Measurements from ENCODE around the gene MMP24.
"Not testable (repeated sequence)": the region's sequence is repeated elsewhere in the genome, so short reads cannot be mapped to it uniquely, and the experiment has no call there.

The MMP24 gene

GRCh38 chr20:35246723-35247122 lies 20.2 kb downstream of the MMP24 start:
- CTCF ChIA-PET = no interaction called here

DNA sequence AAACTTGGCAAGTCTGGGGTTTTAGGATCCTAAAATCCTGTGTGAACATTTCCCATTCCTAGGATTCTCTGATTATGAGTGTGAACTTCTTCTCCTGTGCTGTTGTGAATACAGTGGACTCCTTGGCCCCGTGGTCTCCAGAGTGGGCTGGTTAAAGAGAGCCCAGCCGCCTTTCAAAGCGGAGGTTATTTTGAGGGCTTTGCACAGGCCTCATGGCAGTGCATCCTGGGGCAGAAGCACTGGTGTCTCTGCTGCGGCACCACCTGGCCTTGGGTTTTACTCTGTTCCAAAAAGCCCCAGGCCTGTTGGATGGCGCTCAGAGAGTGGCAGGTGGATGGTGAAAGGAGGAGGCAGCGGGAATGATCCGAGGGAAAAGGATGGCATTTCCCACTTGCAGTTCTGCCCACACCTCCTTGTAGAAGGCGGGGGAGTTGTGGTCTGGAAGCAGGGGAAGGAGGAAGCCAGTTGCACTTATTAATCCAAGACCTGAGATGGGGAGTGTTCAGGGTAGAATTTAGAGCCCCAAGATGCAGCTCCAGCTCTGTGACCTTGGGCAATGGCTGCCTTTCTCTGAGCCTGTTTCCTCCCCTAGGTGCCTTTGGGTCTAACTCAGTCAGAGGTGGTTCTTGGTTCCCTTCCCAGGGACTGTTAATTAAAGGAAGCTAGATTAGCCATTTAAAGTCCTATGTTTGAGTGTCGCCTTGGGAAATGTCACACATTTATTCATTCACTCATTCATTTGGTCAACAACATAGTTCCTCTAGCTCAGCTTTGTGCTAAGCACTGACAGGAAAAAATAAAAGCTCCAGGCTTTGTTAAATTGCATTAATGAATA lies 22.4 kb downstream of the MMP24 start:
- no peaks in the 10 kb centered on the region for H3K27me3 ChIP-seq (replicated peaks in 2 of 5; ENCODE audit: control insufficient read depth in 4 of 5, insufficient read depth in 5 of 5, low read length in 4 of 5)
- H3K36me3 ChIP-seq (ENCODE audit: control insufficient read depth in 4 of 4, insufficient read depth in 4 of 4, low read length in 3 of 4) = no peaks in the 10 kb centered on the region
- no peaks in the 10 kb centered on the region for H3K9me3 ChIP-seq (ENCODE audit: control extremely low read depth in 1 of 5, control insufficient read depth in 4 of 5, insufficient read depth in 2 of 5, low read depth in 1 of 5, low read length in 4 of 5)
- no peak overlapping the region for H3K27ac ChIP-seq (ENCODE audit: insufficient read depth in 1 of 2, low read depth in 1 of 2, low read length in 2 of 2, poor library complexity in 1 of 2, severe bottlenecking in 2 of 2)
- no peak overlapping the region for H3K4me3 ChIP-seq (ENCODE audit: control insufficient read depth in 1 of 7, extremely low read depth in 1 of 7, insufficient read depth in 4 of 7, low read depth in 2 of 7, low read length in 6 of 7)
- 94% methylated on average over 7 of the region's 9 CpGs for WGBS (ENCODE audit: insufficient coverage)
- no peak for DNase-seq
- ChIA-PET CTCF (interaction anchor here (0.7 kb wide), 1 partner anchor 83 kb away, joined by 4 read pairs; no protein-coding TSS in a partner anchor), POLR2A (no interaction called here)
- peaks cover 0 to 8% (median 5%) of the 10 kb centered on the region in 4 experiments for H3K4me1 ChIP-seq (ENCODE audit: control extremely low read depth in 1 of 4, control insufficient read depth in 4 of 4, insufficient read depth in 4 of 4, low read length in 3 of 4)

More at GRCh38 chr20:35246723-35247122, 20.2 kb downstream of the MMP24 start:
- H3K4me1 ChIP-seq (ENCODE audit: control extremely low read depth in 1 of 4, control insufficient read depth in 4 of 4, insufficient read depth in 4 of 4, low read length in 3 of 4) = peaks cover 0 to 8% (median under 1%) of the 10 kb centered on the region in 4 experiments
- no peak for DNase-seq
- POLR2A ChIA-PET = no interaction called here
- H3K27me3 ChIP-seq (replicated peaks in 2 of 5; ENCODE audit: control insufficient read depth in 4 of 5, insufficient read depth in 5 of 5, low read length in 4 of 5) = no peaks in the 10 kb centered on the region
- no peaks in the 10 kb centered on the region for H3K9me3 ChIP-seq (ENCODE audit: control extremely low read depth in 1 of 5, control insufficient read depth in 4 of 5, insufficient read depth in 2 of 5, low read depth in 1 of 5, low read length in 4 of 5)
- WGBS (ENCODE audit: insufficient coverage) = 94% methylated on average over 12 of the region's 12 CpGs
- no peaks in the 10 kb centered on the region for H3K36me3 ChIP-seq (ENCODE audit: control insufficient read depth in 4 of 4, insufficient read depth in 4 of 4, low read length in 3 of 4)
- H3K4me3 ChIP-seq (ENCODE audit: control insufficient read depth in 1 of 7, extremely low read depth in 1 of 7, insufficient read depth in 4 of 7, low read depth in 2 of 7, low read length in 6 of 7) = no peak overlapping the region
- no peak overlapping the region for H3K27ac ChIP-seq (ENCODE audit: insufficient read depth in 1 of 2, low read depth in 1 of 2, low read length in 2 of 2, poor library complexity in 1 of 2, severe bottlenecking in 2 of 2)

- Histone ChIP-seq H3K4me3 (ENCODE audit: control insufficient read depth in 1 of 7, extremely low read depth in 1 of 7, insufficient read depth in 4 of 7, low read depth in 2 of 7, low read length in 6 of 7) (no peak overlapping the region), H3K4me1 (ENCODE audit: control extremely low read depth in 1 of 4, control insufficient read depth in 4 of 4, insufficient read depth in 4 of 4, low read length in 3 of 4) (peaks cover 0 to 8% (median 5%) of the 10 kb centered on the region in 4 experiments), H3K27me3 (replicated peaks in 2 of 5; ENCODE audit: control insufficient read depth in 4 of 5, insufficient read depth in 5 of 5, low read length in 4 of 5) (no peaks in the 10 kb centered on the region), H3K36me3 (ENCODE audit: control insufficient read depth in 4 of 4, insufficient read depth in 4 of 4, low read length in 3 of 4) (no peaks in the 10 kb centered on the region), H3K27ac (ENCODE audit: insufficient read depth in 1 of 2, low read depth in 1 of 2, low read length in 2 of 2, poor library complexity in 1 of 2, severe bottlenecking in 2 of 2) (no peak overlapping the region), H3K9me3 (ENCODE audit: control extremely low read depth in 1 of 5, control insufficient read depth in 4 of 5, insufficient read depth in 2 of 5, low read depth in 1 of 5, low read length in 4 of 5) (no peaks in the 10 kb centered on the region)
- CTCF ChIA-PET = interaction anchor here (1.0 kb wide), 1 partner anchor 378 kb away, joined by 3 read pairs; no protein-coding TSS in a partner anchor
- WGBS (ENCODE audit: insufficient coverage) = 100% methylated on average over 2 of the region's 2 CpGs
- POLR2A ChIA-PET = no interaction called here
- no peak for DNase-seq
Observed at GRCh38 chr20:35251613-35251940, 25.1 kb downstream of the MMP24 start.

DNA sequence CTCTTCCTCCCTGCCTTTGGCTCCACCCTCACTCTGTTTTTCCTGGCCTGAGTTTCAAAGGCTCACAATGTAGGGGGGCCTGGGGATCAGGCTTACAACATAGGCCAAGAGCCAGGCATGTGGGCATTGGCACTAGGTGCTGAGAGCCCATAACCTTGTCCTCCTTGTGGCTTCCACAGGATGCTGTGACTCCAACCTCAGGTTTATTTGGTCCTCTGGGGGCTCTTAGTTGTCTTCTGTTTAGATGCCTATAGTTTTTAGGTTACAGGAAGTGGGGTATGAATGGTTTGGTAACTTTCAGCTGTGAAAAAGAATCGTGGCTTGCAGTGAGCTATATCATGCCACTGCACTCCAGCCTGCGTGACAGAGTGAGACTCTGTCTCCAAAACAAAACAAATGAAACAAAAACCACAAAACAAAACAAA lies 25.6 kb downstream of the MMP24 start:
- CTCF ChIA-PET = no interaction called here
- 40% methylated on average over 1 of the region's 2 CpGs for WGBS (ENCODE audit: insufficient coverage)
- peak in 2 of 3 donors; percentile 25 for DNase-seq
- H3K27me3 ChIP-seq (replicated peaks in 2 of 5; ENCODE audit: control insufficient read depth in 4 of 5, insufficient read depth in 5 of 5, low read length in 4 of 5) = no peaks in the 10 kb centered on the region
- peaks cover 0 to 8% (median 5%) of the 10 kb centered on the region in 4 experiments for H3K4me1 ChIP-seq (ENCODE audit: control extremely low read depth in 1 of 4, control insufficient read depth in 4 of 4, insufficient read depth in 4 of 4, low read length in 3 of 4)
- no peaks in the 10 kb centered on the region for H3K9me3 ChIP-seq (ENCODE audit: control extremely low read depth in 1 of 5, control insufficient read depth in 4 of 5, insufficient read depth in 2 of 5, low read depth in 1 of 5, low read length in 4 of 5)
- POLR2A ChIA-PET = no interaction called here
- no peak overlapping the region for H3K4me3 ChIP-seq (ENCODE audit: control insufficient read depth in 1 of 7, extremely low read depth in 1 of 7, insufficient read depth in 4 of 7, low read depth in 2 of 7, low read length in 6 of 7)
- H3K27ac ChIP-seq (ENCODE audit: insufficient read depth in 1 of 2, low read depth in 1 of 2, low read length in 2 of 2, poor library complexity in 1 of 2, severe bottlenecking in 2 of 2) = no peak overlapping the region
- H3K36me3 ChIP-seq (ENCODE audit: control insufficient read depth in 4 of 4, insufficient read depth in 4 of 4, low read length in 3 of 4) = no peaks in the 10 kb centered on the region

DNA sequence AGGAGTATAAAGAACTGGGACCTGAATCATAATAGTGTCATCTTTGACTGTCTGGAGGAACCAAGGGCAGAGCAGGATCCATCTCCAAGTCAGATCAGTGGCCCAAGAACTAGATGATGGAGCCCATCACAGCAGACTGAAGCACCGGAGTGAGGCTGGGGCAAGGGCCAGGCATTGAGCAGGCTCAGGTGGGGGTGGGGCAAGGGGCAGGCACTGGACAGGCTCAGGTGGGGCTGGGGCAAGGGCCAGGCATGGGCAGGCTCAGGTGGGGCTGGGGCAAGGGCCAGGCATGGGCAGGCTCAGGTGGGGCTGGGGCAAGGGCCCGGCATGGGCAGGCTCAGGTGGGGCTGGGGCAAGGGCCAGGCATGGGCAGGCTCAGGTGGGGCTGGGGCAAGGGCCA lies 26.1 kb downstream of the MMP24 start:
- H3K27me3 ChIP-seq (replicated peaks in 2 of 5; ENCODE audit: control insufficient read depth in 4 of 5, insufficient read depth in 5 of 5, low read length in 4 of 5); H3K27ac ChIP-seq (ENCODE audit: insufficient read depth in 1 of 2, low read depth in 1 of 2, low read length in 2 of 2, poor library complexity in 1 of 2, severe bottlenecking in 2 of 2); CTCF ChIA-PET; DNase-seq; H3K9me3 ChIP-seq (ENCODE audit: control extremely low read depth in 1 of 5, control insufficient read depth in 4 of 5, insufficient read depth in 2 of 5, low read depth in 1 of 5, low read length in 4 of 5); H3K4me1 ChIP-seq (ENCODE audit: control extremely low read depth in 1 of 4, control insufficient read depth in 4 of 4, insufficient read depth in 4 of 4, low read length in 3 of 4); H3K36me3 ChIP-seq (ENCODE audit: control insufficient read depth in 4 of 4, insufficient read depth in 4 of 4, low read length in 3 of 4); H3K4me3 ChIP-seq (ENCODE audit: control insufficient read depth in 1 of 7, extremely low read depth in 1 of 7, insufficient read depth in 4 of 7, low read depth in 2 of 7, low read length in 6 of 7): not testable (repeated sequence)
- POLR2A ChIA-PET = interaction anchor here (0.6 kb wide), 1 partner anchor 1004 kb away, joined by 3 read pairs; no protein-coding TSS in a partner anchor
- 100% methylated on average over 1 of the region's 2 CpGs for WGBS (ENCODE audit: insufficient coverage)

DNA sequence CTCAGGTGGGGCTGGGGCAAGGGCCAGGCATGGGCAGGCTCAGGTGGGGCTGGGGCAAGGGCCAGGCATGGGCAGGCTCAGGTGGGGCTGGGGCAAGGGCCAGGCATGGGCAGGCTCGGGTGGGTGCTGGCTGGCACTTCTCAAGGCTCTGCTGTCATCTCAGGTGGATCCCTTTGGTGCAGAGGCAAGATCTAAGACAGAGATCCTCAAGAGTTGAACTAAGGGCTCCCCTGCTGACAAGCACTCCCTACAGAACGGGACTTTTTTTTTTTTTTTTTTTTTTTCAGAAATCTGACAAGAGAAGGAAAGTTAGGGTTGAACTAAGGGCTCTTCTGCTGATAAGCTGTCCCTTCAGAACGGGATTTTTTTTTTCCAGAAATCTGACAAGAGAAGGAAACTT lies 26.5 kb downstream of the MMP24 start:
- ChIA-PET CTCF (interaction anchor here (1.0 kb wide), 1 partner anchor 156 kb away, joined by 3 read pairs; no protein-coding TSS in a partner anchor), POLR2A (interaction anchor here (0.6 kb wide), 1 partner anchor 1004 kb away, joined by 3 read pairs; no protein-coding TSS in a partner anchor)
- no peak for DNase-seq
- Histone ChIP-seq H3K27me3 (replicated peaks in 2 of 5; ENCODE audit: control insufficient read depth in 4 of 5, insufficient read depth in 5 of 5, low read length in 4 of 5) (no peaks in the 10 kb centered on the region), H3K9me3 (ENCODE audit: control extremely low read depth in 1 of 5, control insufficient read depth in 4 of 5, insufficient read depth in 2 of 5, low read depth in 1 of 5, low read length in 4 of 5) (no peaks in the 10 kb centered on the region), H3K36me3 (ENCODE audit: control insufficient read depth in 4 of 4, insufficient read depth in 4 of 4, low read length in 3 of 4) (no peaks in the 10 kb centered on the region), H3K4me1 (ENCODE audit: control extremely low read depth in 1 of 4, control insufficient read depth in 4 of 4, insufficient read depth in 4 of 4, low read length in 3 of 4) (peaks cover 0 to 8% (median 5%) of the 10 kb centered on the region in 4 experiments), H3K27ac (ENCODE audit: insufficient read depth in 1 of 2, low read depth in 1 of 2, low read length in 2 of 2, poor library complexity in 1 of 2, severe bottlenecking in 2 of 2) (no peak overlapping the region), H3K4me3 (ENCODE audit: control insufficient read depth in 1 of 7, extremely low read depth in 1 of 7, insufficient read depth in 4 of 7, low read depth in 2 of 7, low read length in 6 of 7) (no peak overlapping the region)
- 100% methylated on average over 2 of the region's 3 CpGs for WGBS (ENCODE audit: insufficient coverage)

- H3K9me3 ChIP-seq (ENCODE audit: control extremely low read depth in 1 of 5, control insufficient read depth in 4 of 5, insufficient read depth in 2 of 5, low read depth in 1 of 5, low read length in 4 of 5) = no peaks in the 10 kb centered on the region
- no peak overlapping the region for H3K27ac ChIP-seq (ENCODE audit: insufficient read depth in 1 of 2, low read depth in 1 of 2, low read length in 2 of 2, poor library complexity in 1 of 2, severe bottlenecking in 2 of 2)
- POLR2A ChIA-PET = no interaction called here
- WGBS (ENCODE audit: insufficient coverage) = 97% methylated on average over 12 of the region's 12 CpGs
- H3K4me3 ChIP-seq (ENCODE audit: control insufficient read depth in 1 of 7, extremely low read depth in 1 of 7, insufficient read depth in 4 of 7, low read depth in 2 of 7, low read length in 6 of 7) = no peak overlapping the region
- H3K27me3 ChIP-seq (replicated peaks in 2 of 5; ENCODE audit: control insufficient read depth in 4 of 5, insufficient read depth in 5 of 5, low read length in 4 of 5) = no peaks in the 10 kb centered on the region
- peaks cover 0 to 8% (median 5%) of the 10 kb centered on the region in 4 experiments for H3K4me1 ChIP-seq (ENCODE audit: control extremely low read depth in 1 of 4, control insufficient read depth in 4 of 4, insufficient read depth in 4 of 4, low read length in 3 of 4)
- H3K36me3 ChIP-seq (ENCODE audit: control insufficient read depth in 4 of 4, insufficient read depth in 4 of 4, low read length in 3 of 4) = no peaks in the 10 kb centered on the region
- CTCF ChIA-PET = no interaction called here
- DNase-seq = no peak
Observed at GRCh38 chr20:35254448-35254999, 28.0 kb downstream of the MMP24 start.
